GM18868 (cell line): ENCODE measurements around the gene ZMYND12.
"Not testable (repeated sequence)": the region's sequence is repeated elsewhere in the genome, so short reads cannot be mapped to it uniquely, and the experiment has no call there.

Experiments
- ATAC-seq: cut with Tn5 transposase; IDR thresholded peaks from one replicate; pipeline ENCODE4 v1.9.1; 2021; ENCODE audit warnings: mild to moderate bottlenecking, moderate library complexity; ENCODE audit not compliant: unreplicated experiment

The ZMYND12 gene

GRCh38 chr1:42456010-42456753 is at the start of gene ZMYND12, which contains the start of gene PPCS:
TSS of gene ZMYND12 (minus strand) at chr1:42456022. CDS start at chr1:42455997, 25 bp downstream.
TSS of gene PPCS (plus strand) at chr1:42456543. CDS start at chr1:42456566, 23 bp downstream.
- peak; percentile 84 for ATAC-seq

- no peak for ATAC-seq
Measured at GRCh38 chr1:42504535-42505128, 48.8 kb upstream of the ZMYND12 start.

- ATAC-seq = not testable (repeated sequence)
Measured at GRCh38 chr1:42502031-42502430, 46.2 kb upstream of the ZMYND12 start.

GRCh38 chr1:42490237-42490636 is 34.4 kb upstream of the ZMYND12 start:
- no peak for ATAC-seq

- no peak for ATAC-seq
Measured at GRCh38 chr1:42484382-42484781, 28.6 kb upstream of the ZMYND12 start.

- no peak for ATAC-seq
Measured at GRCh38 chr1:42482635-42483153, 26.9 kb upstream of the ZMYND12 start.

- no peak for ATAC-seq
Measured at GRCh38 chr1:42480921-42481320, 25.1 kb upstream of the ZMYND12 start.

GRCh38 chr1:42479621-42480020 is 23.8 kb upstream of the ZMYND12 start:
- no peak for ATAC-seq

GRCh38 chr1:42477775-42478174 is 22.0 kb upstream of the ZMYND12 start:
- no peak for ATAC-seq

- ATAC-seq = not testable (repeated sequence)
Measured at GRCh38 chr1:42477354-42477753, 21.5 kb upstream of the ZMYND12 start.

GRCh38 chr1:42476605-42477004 is 20.8 kb upstream of the ZMYND12 start:
- ATAC-seq = no peak

GRCh38 chr1:42469727-42470126 is 13.9 kb upstream of the ZMYND12 start:
- ATAC-seq = no peak

- no peak for ATAC-seq
Measured at GRCh38 chr1:42466030-42466429, 10.2 kb upstream of the ZMYND12 start.

GRCh38 chr1:42463921-42464320 is 8.1 kb upstream of the ZMYND12 start:
- ATAC-seq = no peak

- peak; percentile 99 for ATAC-seq
Measured at GRCh38 chr1:42462828-42463763, 7.3 kb upstream of the ZMYND12 start, which contains the start of gene CCDC30. TSS of gene CCDC30 (plus strand) at chr1:42463286. CDS start at chr1:42480552, 17,266 bp downstream.

GRCh38 chr1:42461196-42461595 is 5.4 kb upstream of the ZMYND12 start:
- no peak for ATAC-seq

- ATAC-seq = peak; percentile 62
Measured at GRCh38 chr1:42456754-42457089, 900 bp upstream of the ZMYND12 start.

GRCh38 chr1:42454403-42454802 is 1.4 kb downstream of the ZMYND12 start:
- ATAC-seq = no peak

- ATAC-seq = no peak
Measured at GRCh38 chr1:42453386-42453785, 2.4 kb downstream of the ZMYND12 start.

GRCh38 chr1:42450061-42450460 is 5.8 kb downstream of the ZMYND12 start:
- ATAC-seq = no peak

- no peak for ATAC-seq
Measured at GRCh38 chr1:42449256-42449655, 6.6 kb downstream of the ZMYND12 start.
